Left lung (tissue), 10 donors: ENCODE data around the gene UACA. TPM values are rescaled to one million over a fixed set of nuclear protein-coding genes. Genes with fewer than 3 reads are reported as not detected.

Experiments used
- ATAC-seq: fragments of 200-7000 bp; cut with Tn5 transposase; one replicate; pipeline ENCODE4 v1.9.1; 2020; ENCODE audit warnings: moderate library complexity
- DNase-seq, 4 donors: peaks; one replicate each; pipeline ENCODE4 v3.0.0-alpha.2; 2013 to 2020
- H3K27ac ChIP-seq, 2 donors: fragments of 200-600 bp; sonication (generic) in 1 of 2; one replicate each; pipeline versions ENCODE4 v1.5.0 to v1.8.0; 2020 to 2021
- H3K27me3 ChIP-seq, 2 donors: fragments of 200-600 bp; sonication (generic) in 1 of 2; one replicate each; pipeline versions ENCODE4 v1.5.0 to v1.8.0; 2020 to 2021
- H3K36me3 ChIP-seq, 2 donors: fragments of 200-600 bp; sonication (generic) in 1 of 2; one replicate each; pipeline versions ENCODE4 v1.5.0 to v1.8.0; 2020 to 2021
- H3K4me1 ChIP-seq, 2 donors: fragments of 200-600 bp; one replicate each; pipeline ENCODE4 v1.8.0; 2021
- H3K4me3 ChIP-seq, 2 donors: fragments of 200-600 bp; sonication (generic) in 1 of 2; one replicate each; pipeline versions ENCODE4 v1.5.0 to v1.8.0; 2020 to 2021; ENCODE audit warnings: mild to moderate bottlenecking in 1 of 2
- H3K9me3 ChIP-seq, 2 donors: fragments of 200-600 bp; sonication (generic) in 1 of 2; one replicate each; pipeline versions ENCODE4 v1.5.0 to v1.8.0; 2020 to 2021
- intact Hi-C, 2 donors: fragments of 100-400 bp; cut with DNase I; formaldehyde crosslinking; loops; one replicate each; pipeline versions ENCODE4 v1.11.2 to v1.14.2; 2022
- polyA plus RNA-seq, 6 donors: library from polyadenylated mRNA; unstranded; fragments of 120-200 nt; gene quantifications; one replicate each; pipeline ENCODE4 v1.2.1, GENCODE V29; 2013; ENCODE audit not compliant: insufficient read length in 6 of 6
- total RNA-seq, 2 donors: library from RNA; stranded (reverse); fragmentation: NEBNext Ultra II Directional; extraction: Animal tissue kit (Norgen Biotek cat#: 25700); gene quantifications; one replicate each; pipeline ENCODE4 v1.2.1, GENCODE V29; 2021
- TF ChIP-seq, protein P1 (sequence below), 2 donors: fragments of 200-600 bp; sonication (generic) in 1 of 2; IDR thresholded peaks; one replicate each; pipeline versions ENCODE4 v1.5.0 to v1.8.0; 2021; ENCODE audit warnings: antibody characterized with exemption in 2 of 2
- donor health status: DM: no; HTN: yes; CAD: no.
- donor health status: DM: no; HTN: no; CAD: no.

The UACA gene
- total and polyA plus RNA-seq, 8 donors: 43.2 to 133 (median 121) TPM

GRCh38 chr15:70628549-70628896, 134.8 kb downstream of the UACA start:
- intact Hi-C loops: no loop called here
- no peaks in the 10 kb centered on the region for H3K27me3 ChIP-seq
- H3K36me3 ChIP-seq: no peaks in the 10 kb centered on the region
- ATAC-seq: no peak
- no peak for DNase-seq
- TF ChIP-seq, protein P1, sequence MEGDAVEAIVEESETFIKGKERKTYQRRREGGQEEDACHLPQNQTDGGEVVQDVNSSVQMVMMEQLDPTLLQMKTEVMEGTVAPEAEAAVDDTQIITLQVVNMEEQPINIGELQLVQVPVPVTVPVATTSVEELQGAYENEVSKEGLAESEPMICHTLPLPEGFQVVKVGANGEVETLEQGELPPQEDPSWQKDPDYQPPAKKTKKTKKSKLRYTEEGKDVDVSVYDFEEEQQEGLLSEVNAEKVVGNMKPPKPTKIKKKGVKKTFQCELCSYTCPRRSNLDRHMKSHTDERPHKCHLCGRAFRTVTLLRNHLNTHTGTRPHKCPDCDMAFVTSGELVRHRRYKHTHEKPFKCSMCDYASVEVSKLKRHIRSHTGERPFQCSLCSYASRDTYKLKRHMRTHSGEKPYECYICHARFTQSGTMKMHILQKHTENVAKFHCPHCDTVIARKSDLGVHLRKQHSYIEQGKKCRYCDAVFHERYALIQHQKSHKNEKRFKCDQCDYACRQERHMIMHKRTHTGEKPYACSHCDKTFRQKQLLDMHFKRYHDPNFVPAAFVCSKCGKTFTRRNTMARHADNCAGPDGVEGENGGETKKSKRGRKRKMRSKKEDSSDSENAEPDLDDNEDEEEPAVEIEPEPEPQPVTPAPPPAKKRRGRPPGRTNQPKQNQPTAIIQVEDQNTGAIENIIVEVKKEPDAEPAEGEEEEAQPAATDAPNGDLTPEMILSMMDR (IDR thresholded peaks at IDR 0.05): no peak
- H3K4me1 ChIP-seq: peaks cover 0 to 5% of the 10 kb centered on the region in 2 donors
- H3K27ac ChIP-seq: no peak overlapping the region
- no peak overlapping the region for H3K4me3 ChIP-seq
- H3K9me3 ChIP-seq: peaks cover 0 to 4% of the 10 kb centered on the region in 2 donors

GRCh38 chr15:70627734-70628548, 135.4 kb downstream of the UACA start:
- no peak for ATAC-seq
- TF ChIP-seq, protein P1 (IDR thresholded peaks at IDR 0.05): no peak

GRCh38 chr15:70627322-70627721, 136.0 kb downstream of the UACA start:
- ATAC-seq (no peak), DNase-seq (no peak)
- intact Hi-C loops: no loop called here

More at GRCh38 chr15:70627734-70628548, 135.4 kb downstream of the UACA start:
- peaks cover 0 to 10% of the 10 kb centered on the region in 2 donors for H3K9me3 ChIP-seq
- H3K36me3 ChIP-seq: no peaks in the 10 kb centered on the region
- H3K27me3 ChIP-seq: no peaks in the 10 kb centered on the region
- H3K4me1 ChIP-seq: peaks cover 0 to 5% of the 10 kb centered on the region in 2 donors
- H3K4me3 ChIP-seq: no peak overlapping the region
- DNase-seq: no peak
- no peak overlapping the region for H3K27ac ChIP-seq
- intact Hi-C loops: no loop called here

GRCh38 chr15:70625438-70625837, 137.9 kb downstream of the UACA start:
- TF ChIP-seq, protein P1 (IDR thresholded peaks at IDR 0.05): no peak
- intact Hi-C loops: no loop called here
- DNase-seq (no peak), ATAC-seq (no peak)
- no peaks in the 10 kb centered on the region for H3K4me1 ChIP-seq
- no peaks in the 10 kb centered on the region for H3K36me3 ChIP-seq
- H3K4me3 ChIP-seq: no peak overlapping the region
- H3K9me3 ChIP-seq: peaks cover 0 to 22% of the 10 kb centered on the region in 2 donors
- H3K27ac ChIP-seq: no peak overlapping the region
- H3K27me3 ChIP-seq: no peaks in the 10 kb centered on the region

More at GRCh38 chr15:70627322-70627721, 136.0 kb downstream of the UACA start:
- Histone ChIP-seq H3K36me3 (no peaks in the 10 kb centered on the region), H3K27ac (no peak overlapping the region), H3K4me3 (no peak overlapping the region), H3K9me3 (peaks cover 0 to 16% of the 10 kb centered on the region in 2 donors), H3K4me1 (peaks cover 0 to 5% of the 10 kb centered on the region in 2 donors), H3K27me3 (no peaks in the 10 kb centered on the region)
- TF ChIP-seq, protein P1 (IDR thresholded peaks at IDR 0.05): no peak

DNA sequence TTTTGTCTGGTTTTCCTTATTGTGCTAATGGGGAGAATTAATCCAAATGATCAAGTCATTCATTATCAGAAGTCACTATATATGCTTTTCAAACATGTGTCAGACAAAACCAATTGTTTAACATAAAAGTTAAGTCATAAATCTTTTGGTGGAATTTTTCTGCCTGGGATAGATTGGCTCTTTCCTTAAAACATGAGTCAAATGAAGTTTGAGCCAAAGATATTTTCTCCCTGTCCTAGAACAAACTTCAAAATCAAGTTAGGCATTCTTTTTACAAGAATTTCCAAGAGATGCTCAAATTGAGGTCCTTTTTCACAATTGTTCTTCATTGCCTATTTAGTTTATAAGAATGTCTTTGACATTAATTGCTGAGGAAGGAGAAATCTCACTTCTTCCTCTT, 138.3 kb downstream of the UACA start:
- DNase-seq (no peak), ATAC-seq (no peak)
- TF ChIP-seq, protein P1 (IDR thresholded peaks at IDR 0.05): no peak

More for the DNA sequence above, 138.3 kb downstream of the UACA start:
- H3K4me1 ChIP-seq: no peaks in the 10 kb centered on the region
- peaks cover 0 to 22% of the 10 kb centered on the region in 2 donors for H3K9me3 ChIP-seq
- H3K4me3 ChIP-seq: no peak overlapping the region
- H3K27me3 ChIP-seq: no peaks in the 10 kb centered on the region
- intact Hi-C loops: no loop called here
- no peaks in the 10 kb centered on the region for H3K36me3 ChIP-seq
- no peak overlapping the region for H3K27ac ChIP-seq
